GM19035 (cell line): ENCODE measurements around the gene P2RX6.

Experiments
- ATAC-seq: cut with Tn5 transposase; IDR thresholded peaks from one replicate; pipeline ENCODE4 v1.9.1; 2021; ENCODE audit not compliant: unreplicated experiment

Gene P2RX6

DNA sequence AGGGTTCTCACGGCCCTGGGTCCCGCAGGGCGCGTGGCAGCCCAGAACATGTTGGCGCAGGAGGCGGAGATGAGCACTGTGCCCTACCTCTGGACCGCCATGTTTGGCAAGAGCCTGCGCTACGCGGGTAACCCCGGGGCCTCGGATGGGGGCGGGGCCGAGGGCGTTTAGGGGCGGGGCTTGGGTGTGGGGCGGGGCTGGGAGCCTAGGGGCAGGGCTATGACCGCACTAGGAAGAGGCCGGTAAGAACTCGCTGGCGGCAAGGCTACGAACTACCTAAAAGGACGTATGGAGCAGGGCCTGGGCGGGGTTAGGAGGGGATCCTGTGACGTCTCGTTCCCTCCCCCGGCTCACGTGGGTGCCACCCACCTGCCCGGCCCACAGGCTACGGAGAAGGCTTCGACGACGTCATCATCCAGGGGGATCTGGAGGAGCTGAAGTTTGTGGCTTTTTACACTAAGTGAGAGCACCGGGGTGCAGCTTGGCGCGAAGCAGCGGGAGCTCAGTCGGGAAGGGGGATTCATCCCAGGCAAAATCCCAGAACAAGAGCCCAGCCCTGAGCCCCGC lies 35.6 kb upstream of the P2RX6 start:
- ATAC-seq: no peak

- ATAC-seq: no peak
Measured at GRCh38 chr22:20979940-20980453, 35.0 kb upstream of the P2RX6 start.

DNA sequence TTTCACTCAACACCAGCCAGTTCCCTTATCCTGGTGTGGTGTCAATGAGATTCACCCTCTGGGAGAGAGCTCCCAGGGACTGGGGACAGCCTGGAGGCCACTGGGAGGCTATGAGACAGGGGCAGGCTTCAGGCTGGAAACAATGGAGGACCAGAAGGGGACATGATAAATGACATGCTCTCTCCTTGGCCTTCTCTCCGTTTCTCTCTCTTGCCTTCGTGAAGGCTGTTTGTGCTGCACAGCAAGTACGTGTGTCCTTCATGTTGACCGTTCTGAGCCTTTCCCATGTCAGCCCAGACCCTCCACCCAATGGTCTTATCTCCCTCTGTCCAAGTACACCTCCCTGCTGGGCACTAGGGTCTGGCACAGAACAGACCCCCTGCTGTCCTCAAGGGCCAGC lies 34.4 kb upstream of the P2RX6 start:
- no peak for ATAC-seq

DNA sequence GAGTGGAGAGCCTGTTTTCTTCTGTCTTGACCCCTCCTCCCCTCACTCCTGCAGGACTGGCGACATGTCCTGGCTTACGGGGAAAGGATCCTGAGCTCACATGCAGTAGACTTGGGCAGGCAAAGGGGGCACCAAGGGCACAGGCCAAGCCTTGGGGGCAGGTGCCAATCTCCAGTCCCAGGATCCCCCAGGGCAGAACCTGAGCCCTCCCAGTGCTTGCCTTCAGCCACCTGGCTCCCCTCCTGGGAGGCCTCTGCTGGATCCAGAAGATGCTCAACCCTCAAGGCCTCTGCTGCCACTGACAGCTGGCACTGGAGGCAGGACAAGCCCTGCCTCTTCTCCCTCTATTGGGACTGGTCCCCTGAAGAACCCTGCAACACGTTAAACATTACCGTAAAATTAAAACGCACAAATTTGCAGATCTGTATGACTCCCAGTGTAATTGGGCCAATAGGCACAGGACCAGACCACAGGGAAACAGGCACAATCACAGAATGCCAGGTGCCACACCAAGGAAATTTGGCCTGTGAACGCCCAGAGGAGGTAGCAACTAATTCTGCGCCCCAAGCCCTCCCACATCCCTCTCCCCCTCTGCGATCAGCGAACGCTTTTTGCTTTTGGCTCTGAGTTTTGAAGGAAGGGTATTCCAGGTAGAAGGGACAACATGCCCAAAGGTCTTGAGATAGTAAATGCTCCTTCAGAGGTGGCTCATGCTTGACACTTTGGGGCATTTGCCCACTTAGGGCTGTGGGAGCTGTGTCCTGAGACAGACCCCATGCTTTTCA lies 33.8 kb upstream of the P2RX6 start:
- ATAC-seq: no peak

GRCh38 chr22:20981787-20982562 lies 33.0 kb upstream of the P2RX6 start, which contains the start of gene LZTR1:
TSS of gene LZTR1 (plus strand) at chr22:20982297. CDS start at chr22:20982372, 75 bp downstream.
- peak; percentile 83 for ATAC-seq

DNA sequence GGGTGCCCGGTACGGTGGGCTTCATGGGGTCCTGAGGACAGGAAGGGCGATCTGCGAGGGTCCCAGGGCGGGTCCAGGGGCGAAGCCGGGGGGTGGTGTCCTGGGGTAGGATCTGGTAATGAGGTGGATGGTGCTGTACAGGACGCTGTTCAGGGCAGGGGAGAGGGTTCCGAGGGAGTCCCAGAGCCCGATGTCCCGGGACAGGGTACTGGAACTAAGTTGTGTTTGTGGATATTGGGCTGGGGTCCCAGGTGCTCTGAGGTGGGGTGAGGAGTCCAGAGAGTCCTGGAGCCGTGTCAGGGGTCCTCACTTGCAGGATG lies 32.4 kb upstream of the P2RX6 start:
- peak; percentile 22 for ATAC-seq

DNA sequence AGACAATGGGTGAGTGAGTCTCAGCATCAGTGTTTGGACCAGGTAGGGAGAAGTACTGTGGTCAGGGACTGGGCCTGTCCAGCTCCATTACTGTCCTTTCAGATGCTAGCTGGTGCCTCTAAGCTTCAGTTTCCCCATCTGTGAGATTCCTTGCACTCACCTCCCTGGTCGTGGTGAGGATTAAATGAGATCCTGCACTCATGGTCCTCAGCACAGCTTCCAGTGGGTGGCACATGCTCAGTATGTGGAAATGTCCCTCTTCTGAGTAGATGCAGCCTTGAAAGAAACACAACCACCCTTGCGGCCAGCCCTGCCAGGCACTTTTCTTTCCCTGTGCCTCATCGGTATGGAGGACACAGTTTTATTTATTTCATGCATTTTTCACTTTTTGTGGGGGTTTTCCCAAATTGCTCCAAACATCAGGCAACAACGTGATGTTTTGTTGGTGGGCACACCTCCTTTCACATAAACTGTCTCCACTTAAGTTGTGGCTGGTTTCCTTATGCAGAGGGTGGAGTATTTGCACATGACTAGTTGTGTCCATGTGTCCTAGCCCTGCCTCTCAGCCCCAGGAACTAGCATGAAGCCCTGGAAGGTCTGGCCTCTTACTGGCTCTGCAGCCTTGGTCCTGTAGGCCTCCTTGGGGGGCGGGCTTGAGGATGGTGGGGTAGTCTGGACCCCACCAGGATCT lies 31.7 kb upstream of the P2RX6 start:
- ATAC-seq: no peak

GRCh38 chr22:20985720-20986119 lies 29.2 kb upstream of the P2RX6 start:
- no peak for ATAC-seq

DNA sequence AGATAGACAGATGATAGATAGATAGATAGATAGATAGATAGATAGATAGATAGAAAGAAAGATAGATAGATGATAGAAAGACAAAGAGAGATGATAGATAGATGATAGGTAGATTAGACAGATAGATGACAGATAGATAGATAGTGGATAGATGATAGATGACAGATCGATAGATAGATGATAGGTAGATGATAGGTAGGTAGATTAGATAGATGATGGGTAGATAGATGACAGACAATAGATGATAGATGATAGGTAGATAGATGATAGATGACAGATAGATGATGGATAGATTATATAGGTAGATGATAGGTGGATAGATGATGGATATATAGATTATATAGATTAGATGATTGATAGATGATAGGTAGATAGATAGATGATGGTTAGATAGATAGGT lies 28.6 kb upstream of the P2RX6 start:
- ATAC-seq: no peak

DNA sequence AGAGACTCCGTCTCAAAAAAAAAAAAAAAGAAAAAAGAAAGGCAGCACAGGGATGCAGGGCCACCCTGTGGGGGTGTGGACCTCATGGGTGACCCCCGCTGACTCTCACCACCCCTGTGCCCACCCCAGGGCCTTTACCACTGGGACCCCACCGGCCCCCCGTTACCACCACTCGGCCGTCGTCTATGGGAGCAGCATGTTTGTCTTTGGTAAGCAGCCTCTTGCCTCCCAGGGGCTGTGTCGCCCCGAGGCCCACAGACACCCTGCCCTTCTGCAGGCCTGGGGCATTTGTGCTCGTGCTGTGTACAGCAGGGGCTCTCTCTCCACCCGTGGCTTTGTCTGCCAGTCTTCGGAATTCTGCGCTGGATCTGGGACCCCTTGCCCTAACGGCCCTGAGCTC lies 27.6 kb upstream of the P2RX6 start:
- ATAC-seq: no peak

GRCh38 chr22:20988573-20989322 lies 26.2 kb upstream of the P2RX6 start:
- ATAC-seq: no peak

GRCh38 chr22:20989323-20990138 lies 25.4 kb upstream of the P2RX6 start:
- no peak for ATAC-seq

- no peak for ATAC-seq
Measured at GRCh38 chr22:20990184-20991180, 24.5 kb upstream of the P2RX6 start.

DNA sequence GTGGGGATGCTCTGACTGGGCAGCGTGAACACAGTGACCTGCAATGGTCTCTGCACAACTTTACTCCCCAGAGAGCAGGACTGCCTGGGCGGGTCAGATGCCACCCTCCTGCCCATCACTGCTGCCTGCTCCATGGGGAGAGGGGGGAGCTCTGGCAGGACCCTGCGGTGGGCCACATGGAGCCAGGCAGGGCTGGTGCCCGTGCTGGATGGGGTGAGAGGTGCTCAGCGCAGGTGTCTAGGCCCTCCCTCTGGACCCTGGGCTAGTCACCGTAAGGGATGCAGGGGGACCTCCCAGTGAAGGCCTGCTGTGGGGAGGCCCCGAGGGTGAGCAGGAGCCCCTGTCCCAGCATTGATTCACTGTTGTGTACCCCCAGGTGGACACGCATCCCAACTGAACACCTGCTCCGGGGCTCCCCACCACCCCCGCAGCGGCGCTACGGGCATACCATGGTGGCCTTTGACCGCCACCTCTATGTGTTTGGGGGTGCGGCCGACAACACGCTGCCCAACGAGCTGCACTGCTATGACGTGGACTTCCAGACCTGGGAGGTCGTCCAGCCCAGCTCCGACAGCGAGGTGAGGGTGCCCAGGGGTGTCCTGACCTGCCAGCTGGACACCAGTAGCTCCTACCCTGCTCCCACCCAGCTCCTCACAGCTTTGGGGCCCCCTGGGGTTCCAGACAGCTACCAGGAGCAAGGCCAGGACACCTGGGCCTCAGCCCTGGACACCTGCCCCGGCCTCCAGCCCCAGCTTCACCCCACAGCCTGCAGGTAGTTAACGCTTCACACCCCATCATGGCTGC lies 23.5 kb upstream of the P2RX6 start:
- no peak for ATAC-seq

DNA sequence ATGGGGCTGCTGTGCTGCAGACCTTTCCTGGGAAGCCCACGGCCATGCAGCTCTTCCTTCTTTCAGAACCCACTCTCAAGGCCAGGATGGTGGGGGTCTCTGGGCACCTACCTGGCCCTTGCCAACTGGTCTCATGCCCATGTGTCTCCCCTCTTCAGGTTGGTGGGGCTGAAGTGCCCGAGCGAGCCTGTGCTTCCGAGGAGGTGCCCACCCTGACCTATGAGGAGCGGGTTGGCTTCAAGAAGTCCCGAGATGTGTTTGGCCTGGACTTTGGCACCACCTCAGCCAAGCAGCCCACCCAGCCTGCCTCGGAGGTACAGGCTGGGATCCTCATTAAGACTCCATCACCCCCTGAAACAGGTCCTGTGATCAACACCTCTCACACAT lies 22.9 kb upstream of the P2RX6 start:
- ATAC-seq: no peak

DNA sequence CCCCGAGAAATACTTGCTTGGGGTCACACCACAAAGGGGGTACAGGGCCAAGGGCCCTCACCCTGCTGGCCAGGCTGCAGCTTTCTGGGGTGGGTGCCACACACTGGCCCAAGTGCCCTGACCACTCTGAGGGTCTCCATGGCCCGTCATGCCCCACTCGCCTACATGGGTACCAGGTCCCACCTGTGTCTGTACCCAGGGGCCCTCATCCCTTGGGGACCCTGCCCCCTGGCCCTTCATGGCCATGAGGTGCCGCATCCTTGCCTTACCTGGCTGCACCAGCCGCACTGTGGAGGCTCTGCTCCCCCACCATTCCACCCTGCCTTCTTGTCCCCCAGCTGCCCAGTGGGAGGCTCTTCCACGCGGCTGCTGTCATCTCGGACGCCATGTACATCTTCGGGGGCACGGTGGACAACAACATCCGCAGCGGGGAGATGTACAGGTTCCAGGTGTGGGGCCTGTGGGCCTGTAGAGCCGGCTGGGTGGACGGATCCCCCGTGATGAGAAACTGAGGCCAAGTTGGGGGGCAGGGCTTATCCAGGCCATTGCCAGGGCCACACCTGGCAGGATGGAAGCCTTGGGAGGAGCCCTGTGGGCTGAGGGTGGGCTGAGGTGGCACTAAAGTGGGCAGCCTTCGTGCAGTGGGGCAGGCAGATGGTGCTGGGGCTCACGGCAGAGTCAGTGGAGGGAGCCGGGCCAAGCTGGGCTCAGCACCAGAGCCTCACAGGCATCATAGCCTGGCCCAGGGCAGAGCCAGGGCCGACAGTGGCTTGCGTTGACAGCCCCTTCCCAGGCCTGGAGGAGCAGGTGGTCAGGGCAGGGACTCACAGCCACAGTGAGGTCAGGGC lies 22.3 kb upstream of the P2RX6 start:
- no peak for ATAC-seq
